ENCODE measurements around the gene R3HDM2. TPM values are rescaled to one million over a fixed set of nuclear protein-coding genes. Genes with fewer than 3 reads are reported as not detected.

Gene R3HDM2
- 10 to 100 TPM; 60.6 to 67.5 (median 66.1) TPM for polyA plus RNA-seq (ENCODE audit: insufficient read length in 3 of 3)

DNA sequence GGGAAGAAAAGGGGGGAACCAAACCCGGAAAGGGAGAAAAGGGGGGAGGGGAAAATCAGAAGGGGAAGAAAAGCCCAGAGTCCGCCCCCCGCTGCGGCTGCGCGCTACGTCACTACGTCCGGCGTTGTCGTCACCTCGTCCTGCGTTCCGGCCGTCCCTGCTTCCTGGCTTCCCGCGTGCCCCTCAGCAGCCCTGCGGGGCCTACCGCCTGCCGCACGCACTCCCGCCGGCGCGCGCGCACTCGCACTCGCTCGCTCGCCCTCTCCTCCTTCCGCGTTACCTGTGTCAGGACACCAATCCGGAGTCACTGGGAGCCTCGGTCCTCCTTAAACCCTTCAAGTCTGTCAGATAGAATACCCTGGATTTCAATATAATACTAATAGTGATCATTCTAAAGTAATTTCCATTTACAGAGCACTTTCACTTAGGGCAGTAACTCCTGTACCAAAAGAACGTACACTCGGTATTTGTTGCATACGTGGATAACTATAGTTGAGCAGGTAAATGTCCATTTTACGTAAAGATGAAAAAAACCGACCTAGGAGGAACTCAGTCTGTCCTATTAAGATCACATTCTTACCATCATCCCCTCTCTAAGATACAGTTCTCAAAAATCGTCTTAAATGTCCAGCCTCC lies at the start of gene R3HDM2:
Gene R3HDM2 (minus strand): TSS at position 113 of the 636 bp plus-strand sequence. CDS start 120,615 bp downstream, outside the sequence.
- peak; percentile 75 to 88 (median 85) for DNase-seq (ENCODE audit: low read depth in 3 of 3, low spot score in 2 of 3)

DNA sequence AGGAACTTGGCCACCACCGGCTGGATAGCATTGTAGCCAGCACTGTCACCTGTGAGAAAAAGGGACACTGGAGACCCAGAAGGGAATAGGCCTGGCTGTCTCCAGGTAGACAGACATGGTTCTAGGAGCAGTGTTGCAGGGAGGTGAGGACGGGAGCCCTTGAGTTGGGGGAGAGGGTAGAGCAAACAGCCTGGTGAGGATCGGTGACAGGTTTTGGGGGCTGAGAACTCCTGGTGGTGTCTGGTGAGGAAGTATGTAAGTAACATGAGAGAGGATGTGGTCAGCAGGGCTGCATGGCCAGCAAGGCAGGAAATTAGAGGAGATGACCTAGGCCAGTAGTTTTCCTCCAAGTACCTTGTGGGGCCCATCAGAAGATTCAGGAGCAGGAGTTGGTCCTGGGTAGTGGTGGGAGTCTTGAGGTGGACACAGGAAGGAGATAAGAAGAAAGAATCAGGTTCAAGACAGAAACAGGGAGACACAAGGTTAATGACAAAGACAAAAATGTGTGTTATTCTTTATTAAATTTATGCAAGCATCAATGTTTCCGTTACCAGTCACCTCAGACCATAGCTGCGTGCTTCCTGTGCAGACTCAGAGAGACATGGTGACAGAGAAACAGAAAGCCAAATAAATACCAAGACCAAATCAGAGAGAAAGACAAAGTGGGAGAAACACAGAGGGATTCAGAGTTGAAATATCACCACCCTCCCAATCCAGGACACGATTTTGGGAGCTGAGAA lies 48.7 kb upstream of the R3HDM2 start, which contains the start of gene ARHGAP9:
Gene ARHGAP9 (minus strand): TSS at position 491 of the 740 bp plus-strand sequence. CDS start 460 bp downstream, at position 31.
- DNase-seq (ENCODE audit: low read depth in 3 of 3, low spot score in 2 of 3): no peak

DNA sequence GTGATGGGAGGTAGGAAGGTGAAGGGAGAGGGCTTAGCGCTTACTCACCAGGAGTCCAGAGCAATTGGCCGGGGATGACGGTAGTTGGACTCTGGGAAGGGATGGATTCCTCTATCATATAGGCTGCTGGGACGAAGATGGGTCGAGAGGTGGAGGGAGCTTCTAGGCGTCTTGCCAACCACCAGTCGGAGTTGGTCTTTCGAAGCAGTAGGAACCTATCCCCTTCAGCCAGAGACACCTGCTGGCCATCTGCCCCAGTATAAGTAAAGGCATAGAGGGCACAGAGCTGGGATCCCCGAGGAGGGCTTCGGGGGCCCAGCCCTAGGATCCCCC lies 48.2 kb upstream of the R3HDM2 start:
- DNase-seq (ENCODE audit: low read depth in 3 of 3, low spot score in 2 of 3): no peak

DNA sequence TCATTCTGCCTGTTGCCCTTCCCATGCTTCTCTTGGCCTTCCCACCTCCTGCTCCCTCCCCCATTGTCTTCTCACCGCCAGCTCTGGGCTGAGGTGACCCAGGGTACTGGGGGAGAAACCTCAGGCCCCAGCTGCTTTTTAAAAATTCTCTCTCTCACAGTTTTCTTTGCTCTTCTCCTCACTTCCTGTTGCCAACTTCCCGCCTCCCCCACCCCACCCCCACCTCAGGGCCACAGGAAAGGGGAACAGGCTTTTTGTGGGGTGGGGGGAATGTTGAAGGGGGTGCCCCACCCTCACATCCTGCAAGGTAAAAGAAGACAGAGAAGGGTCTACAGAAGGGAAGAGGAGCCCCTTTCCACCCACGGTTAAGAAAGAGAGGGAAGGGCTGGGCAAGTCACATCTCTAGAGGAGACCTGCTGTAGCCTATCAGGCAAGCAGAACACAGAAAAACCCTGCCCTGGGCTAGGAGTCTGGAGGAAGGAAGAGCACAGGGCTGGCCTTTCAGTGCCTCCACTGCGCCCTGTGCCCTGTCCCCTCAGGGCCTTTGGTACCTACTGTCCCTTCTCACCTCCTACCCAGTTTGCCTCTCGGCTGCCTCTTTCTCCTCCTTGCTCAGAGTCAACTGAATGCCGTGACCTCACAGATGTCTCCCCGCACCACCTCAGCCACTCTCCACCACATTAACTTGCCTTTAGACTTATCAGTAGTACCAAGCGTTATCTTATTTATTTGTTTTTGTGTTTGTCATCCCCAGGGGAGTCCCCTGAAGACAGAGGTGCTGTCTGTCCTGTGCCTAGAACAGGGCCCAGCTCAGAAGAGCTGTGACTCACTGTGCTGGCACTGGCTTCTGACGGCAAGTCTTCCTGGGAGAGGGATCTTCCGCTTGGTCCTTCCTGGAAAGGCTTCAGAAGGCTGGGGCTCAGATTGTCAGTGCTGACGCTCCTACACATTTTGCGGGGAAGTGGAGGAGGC lies 47.2 kb upstream of the R3HDM2 start:
- no peak for DNase-seq (ENCODE audit: low read depth in 3 of 3, low spot score in 2 of 3)

DNA sequence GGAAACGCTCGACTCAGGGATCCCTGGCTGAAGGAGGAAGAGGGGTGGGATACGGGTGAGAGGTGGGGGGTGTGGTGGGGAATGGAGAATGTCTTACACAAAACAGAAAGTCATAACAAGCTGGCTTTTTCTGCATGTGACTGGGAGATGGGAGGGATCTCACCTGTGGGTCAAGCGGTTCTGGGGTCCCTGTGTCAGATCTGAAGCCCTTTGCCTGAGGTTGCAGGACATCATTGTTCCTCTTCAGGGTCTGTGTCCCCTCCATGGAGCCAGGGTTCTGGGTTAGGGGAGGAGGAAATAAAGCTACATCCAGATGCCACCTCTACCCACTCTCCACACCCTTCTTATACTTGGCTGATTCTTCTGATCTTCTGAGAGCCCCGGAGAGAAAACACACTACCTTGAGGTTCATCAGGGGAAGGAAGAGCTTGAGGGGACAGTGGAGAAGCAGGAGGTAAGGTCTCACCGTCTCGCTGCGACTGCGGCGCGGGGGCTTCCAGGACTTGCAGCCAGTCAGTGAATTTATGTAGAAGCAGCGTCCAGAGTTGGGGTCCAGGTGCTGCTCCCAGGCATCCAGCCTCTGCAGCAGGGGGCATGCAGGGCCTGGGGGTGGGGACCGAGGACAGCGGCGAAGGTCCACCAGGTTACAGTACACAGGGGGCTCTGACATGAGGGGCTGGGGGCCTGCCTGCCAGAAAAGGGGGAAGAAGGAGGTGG lies 46.3 kb upstream of the R3HDM2 start:
- DNase-seq (ENCODE audit: low read depth in 3 of 3, low spot score in 2 of 3): no peak

DNA sequence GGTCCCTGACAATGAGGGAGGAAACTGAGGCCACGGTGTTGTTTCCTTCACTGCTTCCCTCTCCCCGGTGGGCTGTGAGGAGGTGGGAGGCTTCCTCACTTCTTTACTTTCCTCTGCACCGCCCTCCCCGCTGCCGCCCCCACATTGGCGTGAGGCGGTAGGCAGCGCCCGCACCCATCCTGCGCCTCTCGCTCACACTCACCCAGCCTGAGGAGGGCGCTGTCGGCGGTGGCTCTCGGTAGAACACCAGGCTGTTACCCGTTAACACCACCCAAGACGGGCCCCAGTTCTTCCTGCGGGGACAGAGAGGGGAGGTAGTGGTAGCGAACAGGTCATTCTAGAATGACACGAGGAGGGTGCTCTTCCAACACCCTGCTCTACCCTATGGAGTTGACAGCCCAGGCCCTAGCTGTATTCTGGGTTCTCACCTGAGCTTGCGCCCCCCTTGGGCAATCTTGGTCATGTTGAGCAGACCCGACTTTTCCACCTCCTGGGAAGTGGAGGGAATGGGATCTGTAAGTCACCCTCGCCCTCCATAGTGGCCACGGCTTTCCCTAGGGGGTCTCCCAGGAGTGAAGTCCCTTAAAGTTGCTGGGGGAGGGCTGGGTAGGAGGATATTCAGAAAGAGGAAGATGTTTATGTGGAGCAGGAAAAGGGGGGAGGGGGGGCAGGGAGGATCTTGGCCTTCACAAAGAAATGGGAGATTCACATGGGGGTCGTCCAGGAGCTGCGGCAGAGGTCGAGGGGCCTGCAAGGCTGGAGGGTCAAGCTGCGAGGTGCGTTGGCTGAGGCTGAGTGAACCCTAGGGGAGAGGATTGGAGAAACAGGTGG lies 45.5 kb upstream of the R3HDM2 start:
- no peak for DNase-seq (ENCODE audit: low read depth in 3 of 3, low spot score in 2 of 3)

DNA sequence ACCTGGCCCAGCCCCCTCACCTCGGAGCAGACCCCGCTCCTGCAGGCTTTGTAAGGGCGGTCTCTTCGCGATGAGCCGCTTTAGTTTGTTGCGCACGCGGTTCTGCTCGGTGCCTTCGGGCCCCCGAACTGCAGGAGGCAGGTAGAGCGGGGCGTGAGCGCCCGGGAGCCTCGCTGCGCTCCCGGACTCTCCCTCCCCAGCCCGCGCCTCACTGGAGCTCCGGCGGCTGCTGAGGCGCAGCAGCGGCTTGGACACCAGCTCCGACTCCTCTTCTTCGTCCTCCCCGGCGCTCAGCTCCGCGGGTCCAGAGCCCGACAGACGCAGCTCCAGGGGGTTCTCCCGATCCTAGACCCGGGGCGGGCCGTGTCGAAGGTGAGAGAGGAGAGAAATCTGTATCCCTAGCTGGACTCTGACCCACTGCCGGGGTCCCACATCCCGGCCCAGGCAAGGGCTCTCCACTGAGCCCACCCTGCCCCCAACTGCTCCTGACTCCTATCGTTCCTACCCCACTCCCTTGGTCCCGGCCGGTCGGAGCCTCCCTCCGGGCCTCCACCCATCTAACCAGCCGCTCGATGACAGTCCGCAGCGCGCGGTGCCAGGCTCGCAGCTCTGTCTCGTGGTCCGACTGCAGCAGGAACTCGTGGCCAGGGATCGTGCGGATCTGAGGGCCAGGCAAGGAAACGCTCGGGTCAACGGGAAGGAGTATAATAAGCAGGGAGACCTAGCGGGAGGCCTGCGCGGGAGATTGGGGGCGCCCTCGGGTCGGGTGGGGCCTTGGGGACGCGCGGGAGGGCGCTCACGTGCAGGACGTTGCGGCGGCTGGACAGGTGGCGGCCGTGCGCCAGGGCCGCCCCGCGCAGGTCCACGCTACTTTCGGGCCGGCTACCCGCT lies 44.7 kb upstream of the R3HDM2 start:
- DNase-seq (ENCODE audit: low read depth in 3 of 3, low spot score in 2 of 3): no peak

DNA sequence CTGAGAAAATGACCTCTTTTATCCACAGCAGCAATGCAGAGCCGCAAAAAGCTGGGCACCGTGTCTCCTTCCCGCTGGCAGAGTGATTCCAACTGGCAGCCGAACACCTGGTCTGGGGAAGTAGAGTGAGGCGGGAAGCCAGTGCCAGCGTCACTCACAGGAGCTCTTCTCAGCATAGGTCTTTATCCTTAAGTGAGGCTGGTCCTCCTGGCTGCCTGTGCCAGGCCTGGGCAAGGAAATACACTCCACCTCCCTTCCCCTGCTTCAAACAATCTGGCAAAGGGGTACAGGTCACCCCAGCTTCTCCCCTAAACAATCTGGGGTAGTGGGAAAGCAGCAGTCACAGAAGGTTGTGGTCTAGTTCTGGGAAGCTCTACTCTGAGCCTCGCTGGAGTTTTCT lies 44.0 kb upstream of the R3HDM2 start:
- DNase-seq (ENCODE audit: low read depth in 3 of 3, low spot score in 2 of 3): no peak

DNA sequence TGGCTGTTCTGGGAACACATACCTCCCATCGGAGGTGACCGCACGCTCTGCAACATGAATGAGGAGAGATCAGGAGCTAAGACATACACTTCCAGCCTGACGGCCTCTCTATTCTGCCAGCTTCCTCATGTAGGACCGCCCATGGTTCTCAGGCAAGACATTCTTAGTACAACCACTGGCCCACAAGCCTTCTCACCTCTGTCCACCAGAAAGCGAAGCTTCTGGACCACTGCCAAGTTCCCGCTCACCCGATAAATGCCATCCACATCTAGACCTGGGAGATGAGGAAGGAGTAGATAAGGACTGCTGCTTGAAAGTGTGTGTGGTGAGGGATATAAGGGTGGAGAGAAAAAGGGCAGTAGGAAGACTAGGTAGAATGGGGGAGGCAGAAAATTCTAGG lies 43.6 kb upstream of the R3HDM2 start:
- DNase-seq (ENCODE audit: low read depth in 3 of 3, low spot score in 2 of 3): no peak

DNA sequence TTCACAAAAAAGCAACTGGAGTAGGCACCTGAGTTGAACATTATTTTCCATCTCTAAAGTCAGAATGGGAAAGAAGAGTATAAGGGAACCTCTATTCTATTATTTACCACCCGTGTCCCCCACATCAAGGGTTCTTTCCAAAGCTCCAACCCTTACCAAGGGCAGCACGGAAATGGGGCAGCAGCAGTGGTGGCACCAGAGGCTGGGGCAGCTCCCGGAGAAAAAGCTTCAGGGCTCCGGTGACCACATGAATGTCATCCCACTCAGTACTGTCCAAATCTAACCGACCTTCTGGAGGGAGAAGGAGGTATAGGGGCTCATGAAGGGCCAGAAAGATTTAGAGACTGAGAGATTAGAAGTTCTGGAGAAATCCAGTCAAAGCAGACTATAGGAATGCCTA lies 43.0 kb upstream of the R3HDM2 start:
- DNase-seq (ENCODE audit: low read depth in 3 of 3, low spot score in 2 of 3): no peak

DNA sequence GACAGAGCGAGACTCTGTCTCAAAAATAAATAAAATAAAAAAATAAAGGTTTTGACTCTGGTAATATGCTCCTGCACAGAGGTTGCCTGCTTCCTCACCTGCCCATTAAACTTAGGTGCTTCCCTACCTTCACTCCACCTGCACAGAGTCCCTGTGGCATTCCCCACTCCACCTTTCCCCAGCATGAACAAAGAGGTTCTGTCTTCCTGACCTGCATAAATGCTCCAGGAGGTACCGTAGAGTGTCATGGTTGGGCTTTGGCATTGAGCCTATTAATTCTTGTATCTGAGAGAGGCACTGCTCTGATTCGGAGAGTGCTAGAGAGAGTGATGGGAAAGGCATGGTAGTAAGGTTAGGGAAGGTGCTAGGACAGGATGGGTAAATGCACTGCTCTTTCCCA lies 42.5 kb upstream of the R3HDM2 start:
- no peak for DNase-seq (ENCODE audit: low read depth in 3 of 3, low spot score in 2 of 3)

DNA sequence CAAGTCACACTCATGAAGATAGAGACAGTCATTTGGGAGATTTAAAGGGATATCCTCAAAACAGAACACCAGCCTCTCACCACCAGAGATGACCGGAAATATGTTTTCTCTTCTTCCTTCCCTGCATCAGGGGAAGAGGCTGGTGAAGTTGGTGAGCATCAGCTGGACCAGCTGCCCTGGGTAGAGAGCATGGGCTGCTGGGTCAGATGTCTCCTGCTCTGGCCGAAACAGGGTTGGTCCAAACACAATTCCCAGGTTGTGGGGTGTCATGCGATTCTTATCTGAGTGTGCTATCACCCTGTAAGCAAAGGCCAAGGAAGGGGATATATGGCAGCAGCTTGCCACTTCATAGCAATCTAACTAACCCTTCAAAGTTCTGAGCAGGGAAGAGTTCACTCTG lies 41.5 kb upstream of the R3HDM2 start:
- no peak for DNase-seq (ENCODE audit: low read depth in 3 of 3, low spot score in 2 of 3)

DNA sequence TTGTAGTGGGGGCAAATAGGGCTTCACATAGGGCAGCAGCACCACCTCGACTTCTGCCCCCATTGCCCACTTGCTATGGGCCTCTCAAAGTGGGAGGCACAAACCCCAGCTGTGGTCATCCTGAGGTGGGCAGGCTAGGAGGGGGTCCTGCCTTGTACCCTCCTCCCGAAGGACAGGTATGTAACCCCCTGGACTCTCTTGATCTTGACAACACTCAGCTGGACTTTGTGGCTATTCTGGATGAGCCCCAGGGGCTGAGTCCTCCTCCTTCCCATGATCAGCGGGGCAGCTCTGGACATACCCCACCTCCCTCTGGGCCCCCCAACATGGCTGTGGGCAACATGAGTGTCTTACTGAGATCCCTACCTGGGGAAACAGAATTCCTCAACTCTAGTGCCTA lies 40.8 kb upstream of the R3HDM2 start:
- no peak for DNase-seq (ENCODE audit: low read depth in 3 of 3, low spot score in 2 of 3)

DNA sequence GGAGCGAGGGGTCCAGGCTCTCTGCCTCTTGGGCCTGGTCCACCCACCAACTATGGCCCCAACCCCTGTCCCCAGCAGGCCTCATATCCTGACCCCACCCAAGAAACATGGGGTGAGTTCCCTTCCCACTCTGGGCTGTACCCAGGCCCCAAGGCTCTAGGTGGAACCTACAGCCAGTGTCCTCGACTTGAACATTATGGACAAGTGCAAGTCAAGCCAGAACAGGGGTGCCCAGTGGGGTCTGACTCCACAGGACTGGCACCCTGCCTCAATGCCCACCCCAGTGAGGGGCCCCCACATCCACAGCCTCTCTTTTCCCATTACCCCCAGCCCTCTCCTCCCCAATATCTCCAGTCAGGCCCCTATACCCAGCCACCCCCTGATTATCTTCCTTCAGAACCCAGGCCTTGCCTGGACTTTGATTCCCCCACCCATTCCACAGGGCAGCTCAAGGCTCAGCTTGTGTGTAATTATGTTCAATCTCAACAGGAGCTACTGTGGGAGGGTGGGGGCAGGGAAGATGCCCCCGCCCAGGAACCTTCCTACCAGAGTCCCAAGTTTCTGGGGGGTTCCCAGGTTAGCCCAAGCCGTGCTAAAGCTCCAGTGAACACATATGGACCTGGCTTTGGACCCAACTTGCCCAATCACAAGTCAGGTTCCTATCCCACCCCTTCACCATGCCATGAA lies 40.3 kb upstream of the R3HDM2 start:
- no peak for DNase-seq (ENCODE audit: low read depth in 3 of 3, low spot score in 2 of 3)

DNA sequence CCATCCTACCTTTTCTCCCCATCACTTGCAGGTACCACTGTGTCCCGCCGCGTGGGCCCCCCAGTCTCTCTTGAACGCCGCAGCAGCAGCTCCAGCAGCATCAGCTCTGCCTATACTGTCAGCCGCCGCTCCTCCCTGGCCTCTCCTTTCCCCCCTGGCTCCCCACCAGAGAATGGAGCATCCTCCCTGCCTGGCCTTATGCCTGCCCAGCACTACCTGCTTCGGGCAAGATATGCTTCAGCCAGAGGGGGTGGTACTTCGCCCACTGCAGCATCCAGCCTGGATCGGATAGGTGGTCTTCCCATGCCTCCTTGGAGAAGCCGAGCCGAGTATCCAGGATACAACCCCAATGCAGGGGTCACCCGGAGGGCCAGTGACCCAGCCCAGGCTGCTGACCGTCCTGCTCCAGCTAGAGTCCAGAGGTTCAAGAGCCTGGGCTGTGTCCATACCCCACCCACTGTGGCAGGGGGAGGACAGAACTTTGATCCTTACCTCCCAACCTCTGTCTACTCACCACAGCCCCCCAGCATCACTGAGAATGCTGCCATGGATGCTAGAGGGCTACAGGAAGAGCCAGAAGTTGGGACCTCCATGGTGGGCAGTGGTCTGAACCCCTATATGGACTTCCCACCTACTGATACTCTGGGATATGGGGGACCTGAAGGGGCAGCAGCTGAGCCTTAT lies 39.6 kb upstream of the R3HDM2 start:
- no peak for DNase-seq (ENCODE audit: low read depth in 3 of 3, low spot score in 2 of 3)

DNA sequence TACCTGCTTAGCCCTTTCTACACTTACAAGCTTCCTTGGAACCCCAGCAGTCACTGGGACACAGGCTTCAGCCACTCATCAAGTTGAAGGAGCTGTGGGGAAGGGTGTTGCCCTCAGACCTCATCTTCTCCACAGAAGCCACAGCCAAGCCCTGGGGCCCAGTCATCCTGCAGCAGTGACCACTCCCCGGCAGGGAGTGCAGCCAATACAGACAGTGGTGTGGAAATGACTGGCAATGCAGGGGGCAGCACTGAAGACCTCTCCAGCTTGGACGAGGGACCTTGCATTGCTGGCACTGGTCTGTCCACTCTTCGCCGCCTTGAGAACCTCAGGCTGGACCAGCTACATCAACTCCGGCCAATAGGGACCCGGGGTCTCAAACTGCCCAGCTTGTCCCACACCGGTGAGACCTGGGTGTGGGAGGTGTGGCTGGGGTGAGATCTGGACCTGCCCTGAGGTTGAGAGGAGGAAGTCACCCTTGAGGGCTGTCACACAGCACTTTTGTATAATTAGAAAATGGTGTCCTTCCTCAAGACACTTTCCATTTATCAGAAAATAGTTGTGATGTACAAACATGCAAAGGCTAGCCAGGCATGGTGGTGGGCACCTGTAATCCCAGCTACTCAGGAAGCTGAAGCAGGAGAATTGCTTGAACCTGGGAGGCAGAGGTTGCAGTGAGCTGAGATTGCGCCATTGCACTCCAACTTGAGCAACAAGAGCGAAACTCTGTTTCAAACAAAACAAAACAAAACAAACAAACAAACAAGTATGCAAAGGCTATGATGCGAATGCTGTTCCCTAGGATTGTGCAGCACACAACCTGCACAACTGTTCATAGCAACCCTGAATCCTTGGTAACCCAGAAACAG lies 38.7 kb upstream of the R3HDM2 start:
- DNase-seq (ENCODE audit: low read depth in 3 of 3, low spot score in 2 of 3): no peak

DNA sequence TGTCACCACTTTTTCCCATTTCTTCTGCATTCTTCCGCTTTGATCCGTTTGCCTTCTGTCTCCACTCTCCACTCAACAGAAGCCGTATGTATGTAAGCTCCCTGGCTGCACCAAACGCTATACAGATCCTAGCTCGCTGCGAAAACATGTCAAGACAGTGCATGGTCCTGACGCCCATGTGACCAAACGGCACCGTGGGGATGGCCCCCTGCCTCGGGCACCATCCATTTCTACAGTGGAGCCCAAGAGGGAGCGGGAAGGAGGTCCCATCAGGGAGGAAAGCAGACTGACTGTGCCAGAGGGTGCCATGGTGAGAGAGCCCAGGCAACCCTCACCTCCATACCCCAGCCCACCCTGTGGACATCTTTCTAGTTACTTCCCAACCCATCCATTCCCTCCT lies 37.1 kb upstream of the R3HDM2 start:
- no peak for DNase-seq (ENCODE audit: low read depth in 3 of 3, low spot score in 2 of 3)

All from right renal cortex interstitium (tissue), 3 donors.